GM23338 (cell line): Measurements from ENCODE around the gene EPGN. TPM values are rescaled to one million over a fixed set of nuclear protein-coding genes. Genes with fewer than 3 reads are reported as not detected.

Experiments
- ATAC-seq: fragments of 200-7000 bp; cut with Tn5 transposase; 3 replicates; pipeline ENCODE4 v1.9.1; 2020
- DNase-seq: peaks from one replicate; pipeline ENCODE4 v3.0.0-alpha.2; 2015; ENCODE audit warnings: low spot score
- H2AFZ ChIP-seq: fragments of 200-600 bp; sonication (generic); 2 replicates; pipeline ENCODE4 v1.8.0; 2016; ENCODE audit warnings: antibody characterized with exemption, mild to moderate bottlenecking, moderate library complexity
- H3F3A ChIP-seq: fragments of 200-600 bp; sonication (generic); replicated peaks from 2 replicates; pipeline ENCODE4 v1.8.0; 2017; ENCODE audit warnings: antibody characterized with exemption, mixed run types, low read depth
- H3K27ac ChIP-seq: fragments of 200-600 bp; sonication (generic); 2 replicates; pipeline ENCODE4 v1.6.1; 2016; ENCODE audit warnings: low read depth
- H3K27me3 ChIP-seq: fragments of 200-600 bp; sonication (generic); 2 replicates; pipeline ENCODE4 v1.8.0; 2016; ENCODE audit warnings: mild to moderate bottlenecking, mixed run types, moderate library complexity; ENCODE audit not compliant: insufficient read depth
- H3K36me3 ChIP-seq: fragments of 200-600 bp; sonication (generic); 2 replicates; pipeline ENCODE4 v1.8.0; 2016; ENCODE audit warnings: mild to moderate bottlenecking; ENCODE audit not compliant: insufficient read depth
- H3K4me1 ChIP-seq: fragments of 200-600 bp; sonication (generic); 2 replicates; pipeline ENCODE4 v1.8.0; 2016; ENCODE audit warnings: mild to moderate bottlenecking, moderate library complexity; ENCODE audit not compliant: insufficient read depth
- H3K4me2 ChIP-seq: fragments of 200-600 bp; sonication (generic); 2 replicates; pipeline ENCODE4 v1.7.1; 2017; ENCODE audit warnings: mixed run types
- H3K4me3 ChIP-seq: fragments of 200-600 bp; sonication (generic); 2 replicates; pipeline ENCODE4 v1.6.1; 2016; ENCODE audit warnings: mixed run types
- H3K79me2 ChIP-seq: fragments of 200-600 bp; sonication (generic); replicated peaks from 2 replicates; pipeline ENCODE4 v1.8.0; 2017; ENCODE audit warnings: mild to moderate bottlenecking; ENCODE audit not compliant: insufficient read depth
- H3K9me2 ChIP-seq: fragments of 200-600 bp; sonication (generic); 2 replicates; pipeline ENCODE4 v1.8.0; 2017; ENCODE audit not compliant: insufficient read depth
- H4K20me1 ChIP-seq: fragments of 200-600 bp; sonication (generic); replicated peaks from 2 replicates; pipeline ENCODE4 v1.8.0; 2017; ENCODE audit warnings: mild to moderate bottlenecking; ENCODE audit not compliant: insufficient read depth
- H3K27ac Mint-ChIP-seq: 2 replicates; pipeline ENCODE4 v1.8.0; 2020; ENCODE audit warnings: inconsistent platforms, mild to moderate bottlenecking, moderate library complexity, mixed read lengths
- H3K27me3 Mint-ChIP-seq: 3 replicates; pipeline ENCODE4 v1.8.0; 2022; ENCODE audit warnings: low read depth, mild to moderate bottlenecking, moderate library complexity, mixed read lengths, inconsistent platforms; ENCODE audit not compliant: insufficient read depth, poor library complexity
- H3K36me3 Mint-ChIP-seq: 3 replicates; pipeline ENCODE4 v1.8.0; 2021; ENCODE audit warnings: low read depth, mild to moderate bottlenecking, inconsistent platforms, moderate library complexity, mixed read lengths
- H3K4me1 Mint-ChIP-seq: 3 replicates; pipeline ENCODE4 v1.8.0; 2020; ENCODE audit warnings: mild to moderate bottlenecking, inconsistent platforms, mixed read lengths
- H3K4me3 Mint-ChIP-seq: 3 replicates; pipeline ENCODE4 v1.8.0; 2021; ENCODE audit warnings: moderate library complexity, mild to moderate bottlenecking, inconsistent platforms, mixed read lengths
- H3K9me3 Mint-ChIP-seq: 3 replicates; pipeline ENCODE4 v1.8.0; 2020; ENCODE audit warnings: moderate library complexity, mild to moderate bottlenecking, inconsistent platforms, mixed read lengths
- EZH2 ChIP-seq: fragments of 200-600 bp; sonication (generic); IDR thresholded peaks from one replicate; pipeline ENCODE4 v1.8.0; 2017; ENCODE audit warnings: antibody characterized with exemption, mild to moderate bottlenecking, low read depth; ENCODE audit not compliant: unreplicated experiment
- POLR2AphosphoS5 ChIP-seq: IDR thresholded peaks from 2 replicates; pipeline ENCODE4 v1.6.1; 2016; ENCODE audit warnings: antibody characterized with exemption, low read depth
- polyA plus RNA-seq: library from polyadenylated mRNA; unstranded; fragments of >200 nt; fragmentation: Nextera tagmentation; extraction: Ambion mirVana; gene quantifications from 2 replicates; pipeline ENCODE4 v1.2.1, GENCODE V29; 2016
- total RNA-seq: library from RNA; depleted of rRNA; stranded (reverse); fragments of >200 nt; shearing (Covaris generic); gene quantifications from 2 replicates; pipeline ENCODE4 v1.2.3, GENCODE V29; 2014
- TF ChIP-seq, protein P1 (sequence below): fragments of 250-450 bp; sonication (Bioruptor Pico); IDR thresholded peaks from 2 replicates; pipeline ENCODE4 v1.5.0; 2020; ENCODE audit warnings: mild to moderate bottlenecking, moderate library complexity

EPGN gene
- total and polyA plus RNA-seq, 2 experiments from 2014 or later: not detected

DNA sequence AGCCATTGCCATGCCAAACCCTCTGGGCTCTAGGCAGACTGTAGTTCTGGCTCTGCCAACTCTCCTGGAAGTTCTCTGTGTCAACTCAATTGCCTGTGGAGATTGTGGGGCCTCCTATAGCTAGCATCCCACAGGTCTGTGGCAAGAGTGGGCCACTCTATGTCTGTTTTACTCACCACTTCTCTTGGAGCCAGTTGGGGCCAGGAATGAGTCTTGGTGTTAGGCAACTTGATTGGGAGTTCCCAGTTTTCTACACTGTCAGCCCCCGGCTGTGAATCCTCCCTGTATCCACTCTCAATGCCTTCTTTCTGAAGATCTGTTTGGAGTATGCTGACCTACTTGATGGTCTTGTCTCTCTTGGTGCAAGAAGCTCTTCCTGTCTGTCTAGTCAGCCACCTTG, 48.2 kb upstream of the EPGN start (continued):
- TF ChIP-seq, protein P1, sequence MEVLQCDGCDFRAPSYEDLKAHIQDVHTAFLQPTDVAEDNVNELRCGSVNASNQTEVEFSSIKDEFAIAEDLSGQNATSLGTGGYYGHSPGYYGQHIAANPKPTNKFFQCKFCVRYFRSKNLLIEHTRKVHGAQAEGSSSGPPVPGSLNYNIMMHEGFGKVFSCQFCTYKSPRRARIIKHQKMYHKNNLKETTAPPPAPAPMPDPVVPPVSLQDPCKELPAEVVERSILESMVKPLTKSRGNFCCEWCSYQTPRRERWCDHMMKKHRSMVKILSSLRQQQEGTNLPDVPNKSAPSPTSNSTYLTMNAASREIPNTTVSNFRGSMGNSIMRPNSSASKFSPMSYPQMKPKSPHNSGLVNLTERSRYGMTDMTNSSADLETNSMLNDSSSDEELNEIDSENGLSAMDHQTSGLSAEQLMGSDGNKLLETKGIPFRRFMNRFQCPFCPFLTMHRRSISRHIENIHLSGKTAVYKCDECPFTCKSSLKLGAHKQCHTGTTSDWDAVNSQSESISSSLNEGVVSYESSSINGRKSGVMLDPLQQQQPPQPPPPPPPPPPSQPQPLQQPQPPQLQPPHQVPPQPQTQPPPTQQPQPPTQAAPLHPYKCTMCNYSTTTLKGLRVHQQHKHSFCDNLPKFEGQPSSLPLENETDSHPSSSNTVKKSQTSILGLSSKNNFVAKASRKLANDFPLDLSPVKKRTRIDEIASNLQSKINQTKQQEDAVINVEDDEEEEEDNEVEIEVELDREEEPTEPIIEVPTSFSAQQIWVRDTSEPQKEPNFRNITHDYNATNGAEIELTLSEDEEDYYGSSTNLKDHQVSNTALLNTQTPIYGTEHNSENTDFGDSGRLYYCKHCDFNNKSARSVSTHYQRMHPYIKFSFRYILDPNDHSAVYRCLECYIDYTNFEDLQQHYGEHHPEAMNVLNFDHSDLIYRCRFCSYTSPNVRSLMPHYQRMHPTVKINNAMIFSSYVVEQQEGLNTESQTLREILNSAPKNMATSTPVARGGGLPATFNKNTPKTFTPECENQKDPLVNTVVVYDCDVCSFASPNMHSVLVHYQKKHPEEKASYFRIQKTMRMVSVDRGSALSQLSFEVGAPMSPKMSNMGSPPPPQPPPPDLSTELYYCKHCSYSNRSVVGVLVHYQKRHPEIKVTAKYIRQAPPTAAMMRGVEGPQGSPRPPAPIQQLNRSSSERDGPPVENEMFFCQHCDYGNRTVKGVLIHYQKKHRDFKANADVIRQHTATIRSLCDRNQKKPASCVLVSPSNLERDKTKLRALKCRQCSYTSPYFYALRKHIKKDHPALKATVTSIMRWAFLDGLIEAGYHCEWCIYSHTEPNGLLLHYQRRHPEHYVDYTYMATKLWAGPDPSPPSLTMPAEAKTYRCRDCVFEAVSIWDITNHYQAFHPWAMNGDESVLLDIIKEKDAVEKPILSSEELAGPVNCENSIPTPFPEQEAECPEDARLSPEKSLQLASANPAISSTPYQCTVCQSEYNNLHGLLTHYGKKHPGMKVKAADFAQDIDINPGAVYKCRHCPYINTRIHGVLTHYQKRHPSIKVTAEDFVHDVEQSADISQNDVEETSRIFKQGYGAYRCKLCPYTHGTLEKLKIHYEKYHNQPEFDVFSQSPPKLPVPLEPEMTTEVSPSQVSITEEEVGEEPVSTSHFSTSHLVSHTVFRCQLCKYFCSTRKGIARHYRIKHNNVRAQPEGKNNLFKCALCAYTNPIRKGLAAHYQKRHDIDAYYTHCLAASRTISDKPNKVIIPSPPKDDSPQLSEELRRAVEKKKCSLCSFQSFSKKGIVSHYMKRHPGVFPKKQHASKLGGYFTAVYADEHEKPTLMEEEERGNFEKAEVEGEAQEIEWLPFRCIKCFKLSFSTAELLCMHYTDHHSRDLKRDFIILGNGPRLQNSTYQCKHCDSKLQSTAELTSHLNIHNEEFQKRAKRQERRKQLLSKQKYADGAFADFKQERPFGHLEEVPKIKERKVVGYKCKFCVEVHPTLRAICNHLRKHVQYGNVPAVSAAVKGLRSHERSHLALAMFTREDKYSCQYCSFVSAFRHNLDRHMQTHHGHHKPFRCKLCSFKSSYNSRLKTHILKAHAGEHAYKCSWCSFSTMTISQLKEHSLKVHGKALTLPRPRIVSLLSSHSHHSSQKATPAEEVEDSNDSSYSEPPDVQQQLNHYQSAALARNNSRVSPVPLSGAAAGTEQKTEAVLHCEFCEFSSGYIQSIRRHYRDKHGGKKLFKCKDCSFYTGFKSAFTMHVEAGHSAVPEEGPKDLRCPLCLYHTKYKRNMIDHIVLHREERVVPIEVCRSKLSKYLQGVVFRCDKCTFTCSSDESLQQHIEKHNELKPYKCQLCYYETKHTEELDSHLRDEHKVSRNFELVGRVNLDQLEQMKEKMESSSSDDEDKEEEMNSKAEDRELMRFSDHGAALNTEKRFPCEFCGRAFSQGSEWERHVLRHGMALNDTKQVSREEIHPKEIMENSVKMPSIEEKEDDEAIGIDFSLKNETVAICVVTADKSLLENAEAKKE (CRISPR knock-in tag): no peak

- no peaks in the 10 kb centered on the region for H3K9me3 Mint-ChIP-seq
- H3K27ac Mint-ChIP-seq: no peak overlapping the region
- H3K27me3 Mint-ChIP-seq: no peaks in the 10 kb centered on the region
- H3F3A ChIP-seq: no peaks in the 10 kb centered on the region
- no peak overlapping the region for H3K4me3 Mint-ChIP-seq
- no peak for DNase-seq
- no peak for ATAC-seq
- H3K4me3 ChIP-seq: no peak overlapping the region
- H3K79me2 ChIP-seq: no peaks in the 10 kb centered on the region
- H3K36me3 Mint-ChIP-seq: no peaks in the 10 kb centered on the region
- H3K9me2 ChIP-seq: no peaks in the 10 kb centered on the region
- H3K4me1 ChIP-seq: no peaks in the 10 kb centered on the region
- no peak overlapping the region for H2AFZ ChIP-seq
- TF ChIP-seq, protein P1 (CRISPR knock-in tag): no peak
- TF ChIP-seq POLR2AphosphoS5 (no peak), EZH2 (no peak)
- H4K20me1 ChIP-seq: no peaks in the 10 kb centered on the region
- no peaks in the 10 kb centered on the region for H3K4me1 Mint-ChIP-seq
- no peak overlapping the region for H3K4me2 ChIP-seq
- H3K27ac ChIP-seq: no peak overlapping the region
- H3K36me3 ChIP-seq: no peaks in the 10 kb centered on the region
- H3K27me3 ChIP-seq: no peaks in the 10 kb centered on the region
Measured at GRCh38 chr4:74262522-74262921, 45.7 kb upstream of the EPGN start.
